SK-N-SH treated with all-trans-retinoic acid at 6 μM for 48 hours (cell line): ENCODE data around the gene LMTK2.

Experiments used
- ATAC-seq: fragments of 200-7000 bp; cut with Tn5 transposase; 3 replicates; pipeline ENCODE4 v1.9.1; 2020; ENCODE audit warnings: mild to moderate bottlenecking, moderate library complexity
- ARNTL ChIP-seq: fragments of 450-650 bp; formaldehyde crosslinking; IDR thresholded peaks from 2 replicates; pipeline ENCODE4 v1.5.0; 2020; ENCODE audit warnings: low read depth, mild to moderate bottlenecking, moderate library complexity, borderline replicate concordance
- BACH2 ChIP-seq: fragments of 250-450 bp; sonication (Bioruptor Pico); IDR thresholded peaks from 2 replicates; pipeline ENCODE4 v1.9.0; 2021; ENCODE audit warnings: mild to moderate bottlenecking, borderline replicate concordance
- CSDC2 ChIP-seq: fragments of 250-450 bp; sonication (Bioruptor Pico); IDR thresholded peaks from 2 replicates; pipeline ENCODE4 v1.5.0; 2020; ENCODE audit warnings: mild to moderate bottlenecking, moderate library complexity
- ESRRG ChIP-seq: fragments of 250-450 bp; sonication (Bioruptor Pico); IDR thresholded peaks from 2 replicates; pipeline ENCODE4 v1.6.1; 2021; ENCODE audit warnings: mild to moderate bottlenecking
- GLIS3 ChIP-seq: fragments of 250-450 bp; sonication (Bioruptor Pico); IDR thresholded peaks from 2 replicates; pipeline ENCODE4 v1.5.0; 2020; ENCODE audit warnings: mild to moderate bottlenecking, moderate library complexity
- ISL1 ChIP-seq: fragments of 250-450 bp; sonication (Bioruptor Pico); IDR thresholded peaks from 2 replicates; pipeline ENCODE4 v2.1.2; 2022; ENCODE audit warnings: mild to moderate bottlenecking, moderate library complexity
- OSR1 ChIP-seq: fragments of 250-450 bp; sonication (Bioruptor Pico); IDR thresholded peaks from 2 replicates; pipeline ENCODE4 v1.8.0; 2022; ENCODE audit warnings: moderate library complexity, mild to moderate bottlenecking, inconsistent platforms
- PPARA ChIP-seq: fragments of 250-450 bp; sonication (Bioruptor Pico); IDR thresholded peaks from 2 replicates; pipeline ENCODE4 v1.5.0; 2020; ENCODE audit warnings: mild to moderate bottlenecking, borderline replicate concordance
- RARB ChIP-seq: fragments of 250-450 bp; sonication (Bioruptor Pico); IDR thresholded peaks from 2 replicates; pipeline ENCODE4 v1.8.0; 2021; ENCODE audit warnings: mild to moderate bottlenecking, moderate library complexity
- SNAI2 ChIP-seq: fragments of 250-450 bp; sonication (Bioruptor Pico); IDR thresholded peaks from 2 replicates; pipeline ENCODE4 v1.5.0; 2020; ENCODE audit warnings: mild to moderate bottlenecking, moderate library complexity
- TCF4 ChIP-seq: fragments of 250-450 bp; sonication (Bioruptor Pico); IDR thresholded peaks from 2 replicates; pipeline ENCODE4 v1.8.0; 2021; ENCODE audit warnings: mild to moderate bottlenecking, moderate library complexity, borderline replicate concordance
- ZC3H10 ChIP-seq: fragments of 250-450 bp; sonication (Bioruptor Pico); IDR thresholded peaks from 2 replicates; pipeline ENCODE4 v1.5.1; 2021; ENCODE audit warnings: mild to moderate bottlenecking, moderate library complexity
- ZFP3 ChIP-seq: fragments of 250-450 bp; sonication (Bioruptor Pico); IDR thresholded peaks from 2 replicates; pipeline ENCODE4 v1.5.0; 2020; ENCODE audit warnings: mild to moderate bottlenecking, moderate library complexity
- ZFP30 ChIP-seq: fragments of 450-650 bp; formaldehyde crosslinking; IDR thresholded peaks from 2 replicates; pipeline ENCODE4 v1.5.0; 2022; ENCODE audit warnings: mild to moderate bottlenecking, moderate library complexity
- ZNF565 ChIP-seq: fragments of 450-650 bp; formaldehyde crosslinking; conservative IDR thresholded peaks from 2 replicates; pipeline ENCODE4 v1.5.0; 2020; ENCODE audit warnings: low read depth, mild to moderate bottlenecking, moderate library complexity
- ZNF70 ChIP-seq: fragments of 450-650 bp; formaldehyde crosslinking; IDR thresholded peaks from 2 replicates; pipeline ENCODE4 v1.5.0; 2020; ENCODE audit warnings: mild to moderate bottlenecking, moderate library complexity
- TF ChIP-seq, protein P1 (sequence below): fragments of 250-450 bp; sonication (Bioruptor Pico); IDR thresholded peaks from 2 replicates; pipeline ENCODE4 v1.5.1; 2021; ENCODE audit warnings: mild to moderate bottlenecking, moderate library complexity
- TF ChIP-seq, protein P2 (sequence below): fragments of 250-450 bp; sonication (Bioruptor Pico); IDR thresholded peaks from 2 replicates; pipeline ENCODE4 v1.5.0; 2020; ENCODE audit warnings: mild to moderate bottlenecking, moderate library complexity
- TF ChIP-seq, protein P3 (sequence below): fragments of 250-450 bp; sonication (Bioruptor Pico); IDR thresholded peaks from 2 replicates; pipeline ENCODE4 v1.8.0; 2020; ENCODE audit warnings: mild to moderate bottlenecking, moderate library complexity, borderline replicate concordance
- TF ChIP-seq, protein P4 (sequence below): fragments of 250-450 bp; sonication (Bioruptor Pico); IDR thresholded peaks from 2 replicates; pipeline ENCODE4 v1.8.0; 2021; ENCODE audit warnings: low read depth, mild to moderate bottlenecking, moderate library complexity, borderline replicate concordance
- TF ChIP-seq, protein P5 (sequence below): fragments of 250-450 bp; sonication (Bioruptor Pico); IDR thresholded peaks from 2 replicates; pipeline ENCODE4 v1.5.1; 2020; ENCODE audit warnings: low read depth, mild to moderate bottlenecking, moderate library complexity

The LMTK2 gene

DNA sequence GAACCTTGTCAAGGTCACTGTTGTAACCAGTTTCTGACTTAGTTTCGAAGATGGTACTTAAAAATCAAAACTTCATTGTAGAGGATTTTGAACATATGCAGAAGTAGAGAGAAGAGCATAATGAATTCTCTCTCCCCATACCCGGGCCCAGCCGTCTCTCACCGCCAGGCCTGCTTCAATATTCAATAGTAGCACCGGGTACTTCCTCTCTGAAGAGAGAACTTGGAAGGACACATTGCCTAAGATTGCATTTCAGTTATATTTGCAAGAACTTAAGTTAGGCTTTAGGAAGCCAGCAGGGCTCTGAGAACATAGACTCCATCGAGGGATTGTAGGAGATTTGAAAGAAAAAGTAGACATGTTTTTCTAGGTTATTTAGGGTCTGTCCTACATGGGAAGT is 19.1 kb downstream of the LMTK2 start (continued):
- no peak for TF ChIP-seq OSR1 (CRISPR knock-in tag)

DNA sequence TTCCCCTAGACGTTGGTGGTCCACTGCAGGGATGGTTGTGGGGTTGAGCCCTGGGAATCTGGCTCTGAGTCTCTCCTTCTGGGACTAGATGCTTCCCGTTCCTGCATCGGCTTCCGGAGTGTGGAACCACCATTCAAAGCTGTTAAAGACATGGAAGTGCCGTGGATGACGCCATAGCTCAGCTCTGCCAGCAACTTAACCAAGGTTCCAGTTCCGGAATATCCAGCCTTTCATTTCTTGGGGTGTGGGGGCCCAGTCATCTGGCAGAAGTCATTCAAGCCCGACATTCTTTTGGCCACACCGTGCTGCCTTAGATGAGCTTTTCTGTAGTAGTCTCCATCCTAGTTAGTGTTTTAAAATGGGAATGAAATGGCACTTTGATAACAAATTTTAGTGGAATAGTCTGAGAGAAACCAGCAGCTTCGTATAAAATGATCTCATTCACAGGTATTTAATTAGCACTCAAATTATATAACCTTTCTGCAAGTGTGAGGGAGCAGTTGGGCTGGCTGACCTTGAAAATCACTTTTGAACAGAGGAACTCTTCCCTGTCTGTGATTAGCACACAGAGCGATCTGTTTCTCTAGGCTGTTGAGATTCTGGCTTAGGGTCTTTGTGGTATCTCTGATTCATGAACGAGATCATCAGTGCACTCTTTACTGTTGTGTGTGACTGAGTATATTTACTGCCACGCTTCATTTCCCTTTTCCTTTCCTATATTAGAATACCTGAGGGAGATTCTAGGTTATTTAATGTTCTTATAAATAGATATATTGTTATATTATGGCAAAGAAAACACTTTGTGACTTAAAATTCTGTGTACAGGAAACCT is 19.9 kb downstream of the LMTK2 start:
- TF ChIP-seq ZFP3 (no peak), ISL1 (CRISPR knock-in tag) (no peak), RARB (CRISPR knock-in tag) (no peak), ZNF70 (CRISPR knock-in tag) (no peak), GLIS3 (CRISPR knock-in tag) (no peak), ZC3H10 (no peak), BACH2 (no peak), ZNF565 (CRISPR knock-in tag) (no peak), ZFP30 (CRISPR knock-in tag) (no peak), OSR1 (CRISPR knock-in tag) (no peak), ARNTL (CRISPR knock-in tag) (no peak), ESRRG (CRISPR knock-in tag) (no peak), TCF4 (CRISPR knock-in tag) (no peak)
- TF ChIP-seq, protein P1, sequence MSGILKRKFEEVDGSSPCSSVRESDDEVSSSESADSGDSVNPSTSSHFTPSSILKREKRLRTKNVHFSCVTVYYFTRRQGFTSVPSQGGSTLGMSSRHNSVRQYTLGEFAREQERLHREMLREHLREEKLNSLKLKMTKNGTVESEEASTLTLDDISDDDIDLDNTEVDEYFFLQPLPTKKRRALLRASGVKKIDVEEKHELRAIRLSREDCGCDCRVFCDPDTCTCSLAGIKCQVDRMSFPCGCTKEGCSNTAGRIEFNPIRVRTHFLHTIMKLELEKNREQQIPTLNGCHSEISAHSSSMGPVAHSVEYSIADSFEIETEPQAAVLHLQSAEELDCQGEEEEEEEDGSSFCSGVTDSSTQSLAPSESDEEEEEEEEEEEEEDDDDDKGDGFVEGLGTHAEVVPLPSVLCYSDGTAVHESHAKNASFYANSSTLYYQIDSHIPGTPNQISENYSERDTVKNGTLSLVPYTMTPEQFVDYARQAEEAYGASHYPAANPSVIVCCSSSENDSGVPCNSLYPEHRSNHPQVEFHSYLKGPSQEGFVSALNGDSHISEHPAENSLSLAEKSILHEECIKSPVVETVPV (CRISPR knock-in tag): no peak
- TF ChIP-seq, protein P2, sequence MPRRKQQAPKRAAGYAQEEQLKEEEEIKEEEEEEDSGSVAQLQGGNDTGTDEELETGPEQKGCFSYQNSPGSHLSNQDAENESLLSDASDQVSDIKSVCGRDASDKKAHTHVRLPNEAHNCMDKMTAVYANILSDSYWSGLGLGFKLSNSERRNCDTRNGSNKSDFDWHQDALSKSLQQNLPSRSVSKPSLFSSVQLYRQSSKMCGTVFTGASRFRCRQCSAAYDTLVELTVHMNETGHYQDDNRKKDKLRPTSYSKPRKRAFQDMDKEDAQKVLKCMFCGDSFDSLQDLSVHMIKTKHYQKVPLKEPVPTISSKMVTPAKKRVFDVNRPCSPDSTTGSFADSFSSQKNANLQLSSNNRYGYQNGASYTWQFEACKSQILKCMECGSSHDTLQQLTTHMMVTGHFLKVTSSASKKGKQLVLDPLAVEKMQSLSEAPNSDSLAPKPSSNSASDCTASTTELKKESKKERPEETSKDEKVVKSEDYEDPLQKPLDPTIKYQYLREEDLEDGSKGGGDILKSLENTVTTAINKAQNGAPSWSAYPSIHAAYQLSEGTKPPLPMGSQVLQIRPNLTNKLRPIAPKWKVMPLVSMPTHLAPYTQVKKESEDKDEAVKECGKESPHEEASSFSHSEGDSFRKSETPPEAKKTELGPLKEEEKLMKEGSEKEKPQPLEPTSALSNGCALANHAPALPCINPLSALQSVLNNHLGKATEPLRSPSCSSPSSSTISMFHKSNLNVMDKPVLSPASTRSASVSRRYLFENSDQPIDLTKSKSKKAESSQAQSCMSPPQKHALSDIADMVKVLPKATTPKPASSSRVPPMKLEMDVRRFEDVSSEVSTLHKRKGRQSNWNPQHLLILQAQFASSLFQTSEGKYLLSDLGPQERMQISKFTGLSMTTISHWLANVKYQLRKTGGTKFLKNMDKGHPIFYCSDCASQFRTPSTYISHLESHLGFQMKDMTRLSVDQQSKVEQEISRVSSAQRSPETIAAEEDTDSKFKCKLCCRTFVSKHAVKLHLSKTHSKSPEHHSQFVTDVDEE (CRISPR knock-in tag): no peak
- TF ChIP-seq, protein P3, sequence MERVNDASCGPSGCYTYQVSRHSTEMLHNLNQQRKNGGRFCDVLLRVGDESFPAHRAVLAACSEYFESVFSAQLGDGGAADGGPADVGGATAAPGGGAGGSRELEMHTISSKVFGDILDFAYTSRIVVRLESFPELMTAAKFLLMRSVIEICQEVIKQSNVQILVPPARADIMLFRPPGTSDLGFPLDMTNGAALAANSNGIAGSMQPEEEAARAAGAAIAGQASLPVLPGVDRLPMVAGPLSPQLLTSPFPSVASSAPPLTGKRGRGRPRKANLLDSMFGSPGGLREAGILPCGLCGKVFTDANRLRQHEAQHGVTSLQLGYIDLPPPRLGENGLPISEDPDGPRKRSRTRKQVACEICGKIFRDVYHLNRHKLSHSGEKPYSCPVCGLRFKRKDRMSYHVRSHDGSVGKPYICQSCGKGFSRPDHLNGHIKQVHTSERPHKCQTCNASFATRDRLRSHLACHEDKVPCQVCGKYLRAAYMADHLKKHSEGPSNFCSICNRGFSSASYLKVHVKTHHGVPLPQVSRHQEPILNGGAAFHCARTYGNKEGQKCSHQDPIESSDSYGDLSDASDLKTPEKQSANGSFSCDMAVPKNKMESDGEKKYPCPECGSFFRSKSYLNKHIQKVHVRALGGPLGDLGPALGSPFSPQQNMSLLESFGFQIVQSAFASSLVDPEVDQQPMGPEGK (CRISPR knock-in tag): no peak
- TF ChIP-seq, protein P4, sequence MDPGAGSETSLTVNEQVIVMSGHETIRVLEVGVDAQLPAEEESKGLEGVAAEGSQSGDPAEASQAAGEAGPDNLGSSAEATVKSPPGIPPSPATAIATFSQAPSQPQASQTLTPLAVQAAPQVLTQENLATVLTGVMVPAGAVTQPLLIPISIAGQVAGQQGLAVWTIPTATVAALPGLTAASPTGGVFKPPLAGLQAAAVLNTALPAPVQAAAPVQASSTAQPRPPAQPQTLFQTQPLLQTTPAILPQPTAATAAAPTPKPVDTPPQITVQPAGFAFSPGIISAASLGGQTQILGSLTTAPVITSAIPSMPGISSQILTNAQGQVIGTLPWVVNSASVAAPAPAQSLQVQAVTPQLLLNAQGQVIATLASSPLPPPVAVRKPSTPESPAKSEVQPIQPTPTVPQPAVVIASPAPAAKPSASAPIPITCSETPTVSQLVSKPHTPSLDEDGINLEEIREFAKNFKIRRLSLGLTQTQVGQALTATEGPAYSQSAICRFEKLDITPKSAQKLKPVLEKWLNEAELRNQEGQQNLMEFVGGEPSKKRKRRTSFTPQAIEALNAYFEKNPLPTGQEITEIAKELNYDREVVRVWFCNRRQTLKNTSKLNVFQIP: no peak
- TF ChIP-seq, protein P5, sequence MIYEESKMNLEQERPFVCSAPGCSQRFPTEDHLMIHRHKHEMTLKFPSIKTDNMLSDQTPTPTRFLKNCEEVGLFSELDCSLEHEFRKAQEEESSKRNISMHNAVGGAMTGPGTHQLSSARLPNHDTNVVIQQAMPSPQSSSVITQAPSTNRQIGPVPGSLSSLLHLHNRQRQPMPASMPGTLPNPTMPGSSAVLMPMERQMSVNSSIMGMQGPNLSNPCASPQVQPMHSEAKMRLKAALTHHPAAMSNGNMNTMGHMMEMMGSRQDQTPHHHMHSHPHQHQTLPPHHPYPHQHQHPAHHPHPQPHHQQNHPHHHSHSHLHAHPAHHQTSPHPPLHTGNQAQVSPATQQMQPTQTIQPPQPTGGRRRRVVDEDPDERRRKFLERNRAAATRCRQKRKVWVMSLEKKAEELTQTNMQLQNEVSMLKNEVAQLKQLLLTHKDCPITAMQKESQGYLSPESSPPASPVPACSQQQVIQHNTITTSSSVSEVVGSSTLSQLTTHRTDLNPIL (CRISPR knock-in tag): no peak
- ATAC-seq: no peak; the same call in 2 of the 3 replicates

DNA sequence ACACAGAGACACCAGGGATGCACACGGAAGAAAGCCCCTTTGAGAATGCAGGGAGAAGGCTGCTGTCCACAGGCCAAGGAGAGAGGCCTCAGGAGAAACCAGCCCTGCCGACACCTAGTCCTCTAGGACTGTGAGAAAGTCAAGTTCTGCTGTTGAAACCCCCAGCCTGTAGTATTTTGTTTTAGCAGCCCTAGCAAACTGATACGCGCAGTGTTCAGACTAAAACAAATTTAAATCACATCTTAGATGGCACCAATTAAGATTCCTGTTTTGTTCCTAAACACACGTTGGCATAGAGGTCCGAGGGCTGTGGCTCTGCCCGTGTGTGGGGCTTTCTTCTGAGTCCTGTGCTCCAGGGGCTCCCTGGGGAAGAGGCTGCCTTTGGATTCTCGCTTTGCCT is 21.7 kb downstream of the LMTK2 start:
- ATAC-seq: no peak
- TF ChIP-seq ZNF565 (CRISPR knock-in tag) (no peak), CSDC2 (CRISPR knock-in tag) (no peak), OSR1 (CRISPR knock-in tag) (no peak), BACH2 (no peak), ESRRG (CRISPR knock-in tag) (no peak), PPARA (CRISPR knock-in tag) (no peak), SNAI2 (CRISPR knock-in tag) (no peak), TCF4 (CRISPR knock-in tag) (no peak), RARB (CRISPR knock-in tag) (no peak), ISL1 (CRISPR knock-in tag) (no peak), ZFP3 (no peak), ZC3H10 (no peak)
- TF ChIP-seq, protein P5 (CRISPR knock-in tag): no peak
- TF ChIP-seq, protein P2 (CRISPR knock-in tag): no peak
